Measurements from ENCODE around the gene DNAI7. TPM values are rescaled to one million over a fixed set of nuclear protein-coding genes. Genes with fewer than 3 reads are reported as not detected.

The DNAI7 gene
- polyA plus RNA-seq, 1 of the 3 experiments (the other 2 are of a cell fraction), result 0.30 TPM

GRCh38 chr12:25207411-25207810, 12.5 kb upstream of the DNAI7 start:
- Histone ChIP-seq H3K27me3 (ENCODE audit: insufficient read depth) (no peaks in the 10 kb centered on the region), H3K9me3 (no peaks in the 10 kb centered on the region), H3F3A (replicated peaks; ENCODE audit: insufficient read depth) (peaks cover 17% of the 10 kb centered on the region), H3K27ac (ENCODE audit: low read depth in 2 of 2, low read length in 1 of 2) (no peak overlapping the region), H3K36me3 (replicated peaks in 1 of 2; ENCODE audit: control insufficient read depth in 1 of 2, insufficient read depth in 2 of 2, low read length in 1 of 2) (peaks cover 65 to 67% of the 10 kb centered on the region in 2 experiments), H3K4me1 (ENCODE audit: control insufficient read depth in 1 of 2, insufficient read depth in 2 of 2, low read depth in 1 of 2, low read length in 1 of 2) (no peaks in the 10 kb centered on the region; a peak in 1 of 4 replicates), H3K4me3 (ENCODE audit: low read depth in 2 of 2, low read length in 1 of 2) (no peak overlapping the region), H4K20me1 (ENCODE audit: insufficient read depth) (no peaks in the 10 kb centered on the region), H3K79me2 (ENCODE audit: insufficient read depth) (peaks cover 19% of the 10 kb centered on the region), H2AFZ (ENCODE audit: low read depth) (no peak overlapping the region), H3K4me2 (no peak overlapping the region), H3K9me2 (no peaks in the 10 kb centered on the region), H3K9ac (no peak overlapping the region)
- DNase-seq, result no peak
- ChIA-PET POLR2A (no interaction called here), CTCF (interaction anchor here (0.8 kb wide), 1 partner anchor 34 kb away, joined by 4 read pairs; no protein-coding TSS in a partner anchor)
- WGBS (ENCODE audit: low lambda C conversion rate), result 95% methylated on average over 6 of the region's 6 CpGs
- TF ChIP-seq CTCF (IDR thresholded peaks at IDR 0.05) (no peak), CHD2 (IDR thresholded peaks at IDR 0.05; ENCODE audit: low read length, partially characterized antibody) (no peak), IRF3 (IDR thresholded peaks at IDR 0.05; ENCODE audit: low read depth, low read length) (no peak), SMC3 (IDR thresholded peaks at IDR 0.05; ENCODE audit: low read depth, low read length) (no peak), POLR2AphosphoS5 (IDR thresholded peaks at IDR 0.05; ENCODE audit: low read depth, low read length) (no peak), RAD21 (IDR thresholded peaks at IDR 0.05; ENCODE audit: low read length) (no peak), MEF2A (IDR thresholded peaks at IDR 0.05; ENCODE audit: borderline replicate concordance, low read depth) (no peak)
- TF ChIP-seq, protein P1, sequence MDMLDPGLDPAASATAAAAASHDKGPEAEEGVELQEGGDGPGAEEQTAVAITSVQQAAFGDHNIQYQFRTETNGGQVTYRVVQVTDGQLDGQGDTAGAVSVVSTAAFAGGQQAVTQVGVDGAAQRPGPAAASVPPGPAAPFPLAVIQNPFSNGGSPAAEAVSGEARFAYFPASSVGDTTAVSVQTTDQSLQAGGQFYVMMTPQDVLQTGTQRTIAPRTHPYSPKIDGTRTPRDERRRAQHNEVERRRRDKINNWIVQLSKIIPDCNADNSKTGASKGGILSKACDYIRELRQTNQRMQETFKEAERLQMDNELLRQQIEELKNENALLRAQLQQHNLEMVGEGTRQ (IDR thresholded peaks at IDR 0.05; ENCODE audit: borderline replicate concordance, low read depth, low read length), result no peak

DNA sequence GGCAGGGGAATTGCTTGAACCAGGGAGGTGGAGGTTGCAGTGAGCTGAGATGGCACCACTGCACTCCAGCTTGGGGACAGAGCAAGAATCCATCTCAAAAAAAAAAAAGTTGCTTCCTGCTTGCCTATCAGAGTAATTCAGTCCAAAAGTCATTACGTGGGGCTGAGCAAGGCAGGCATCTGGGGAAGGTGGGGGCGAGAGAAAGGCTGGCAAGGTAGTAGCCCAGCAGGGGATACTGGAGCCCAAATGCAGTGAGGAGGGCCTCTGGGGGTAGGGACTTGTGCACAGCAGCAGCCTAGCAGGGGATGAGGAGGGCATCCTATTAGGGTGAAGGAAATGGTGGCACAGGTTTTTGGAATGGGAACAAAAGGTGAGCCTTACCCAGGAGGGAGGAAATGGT, 7.2 kb upstream of the DNAI7 start:
- Histone ChIP-seq H4K20me1 (ENCODE audit: insufficient read depth) (no peaks in the 10 kb centered on the region), H3K4me3 (ENCODE audit: low read depth in 2 of 2, low read length in 1 of 2) (no peak overlapping the region), H3K9ac (no peak overlapping the region), H3K4me2 (no peak overlapping the region), H3K9me2 (no peaks in the 10 kb centered on the region), H3K36me3 (replicated peaks in 1 of 2; ENCODE audit: control insufficient read depth in 1 of 2, insufficient read depth in 2 of 2, low read length in 1 of 2) (peaks cover 33 to 36% of the 10 kb centered on the region in 2 experiments), H3K79me2 (ENCODE audit: insufficient read depth) (peaks cover 7% of the 10 kb centered on the region; the same call in 1 of the 2 replicates), H3K27ac (ENCODE audit: low read depth in 2 of 2, low read length in 1 of 2) (no peak overlapping the region), H3F3A (replicated peaks; ENCODE audit: insufficient read depth) (peaks cover 32% of the 10 kb centered on the region), H3K4me1 (ENCODE audit: control insufficient read depth in 1 of 2, insufficient read depth in 2 of 2, low read depth in 1 of 2, low read length in 1 of 2) (peaks cover 0 to 10% of the 10 kb centered on the region in 2 experiments), H3K9me3 (no peaks in the 10 kb centered on the region), H2AFZ (ENCODE audit: low read depth) (no peak overlapping the region), H3K27me3 (ENCODE audit: insufficient read depth) (no peaks in the 10 kb centered on the region)
- POLR2A ChIA-PET, result interaction anchor here (0.7 kb wide), 1 partner anchor 8 kb away, joined by 3 read pairs; no protein-coding TSS in a partner anchor
- 91% methylated on average over 2 of the region's 2 CpGs for WGBS (ENCODE audit: low lambda C conversion rate)
- CTCF ChIA-PET, result interaction anchor here (1.4 kb wide), 1 partner anchor 47 kb away, joined by 4 read pairs; no protein-coding TSS in a partner anchor
- no peak for DNase-seq
- TF ChIP-seq REST (IDR thresholded peaks at IDR 0.05; ENCODE audit: low read depth, low read length), result no peak
- TF ChIP-seq TAF1 (IDR thresholded peaks at IDR 0.05; ENCODE audit: borderline replicate concordance, low read depth, low read length), result no peak
- no peak for TF ChIP-seq GATA2 (CRISPR knock-in tag; IDR thresholded peaks at IDR 0.05)
- no peak for TF ChIP-seq POLR2AphosphoS5 (IDR thresholded peaks at IDR 0.05; ENCODE audit: low read depth, low read length)
- TF ChIP-seq EZH2phosphoT487 (IDR thresholded peaks at IDR 0.05; ENCODE audit: borderline replicate concordance, low read depth), result no peak
- no peak for TF ChIP-seq GABPA (IDR thresholded peaks at IDR 0.05; ENCODE audit: low read depth)
- no peak for TF ChIP-seq SMC3 (IDR thresholded peaks at IDR 0.05; ENCODE audit: low read depth, low read length)
- TF ChIP-seq, protein P1 (IDR thresholded peaks at IDR 0.05; ENCODE audit: borderline replicate concordance, low read depth, low read length), result no peak
- TF ChIP-seq FOXJ3 (CRISPR knock-in tag; IDR thresholded peaks at IDR 0.05), result no peak
- no peak for TF ChIP-seq TCF12 (IDR thresholded peaks at IDR 0.05)

All from SK-N-SH (cell line).